Endothelial cell (in vitro differentiated cells): ENCODE results near the gene ZFP57. TPM values are rescaled to one million over a fixed set of nuclear protein-coding genes. Genes with fewer than 3 reads are reported as not detected.

Experiments
- DNase-seq: peaks from one replicate; pipeline ENCODE4 v3.0.0; 2021; ENCODE audit warnings: low spot score
- H3K27ac Mint-ChIP-seq: one replicate; pipeline ENCODE4 v1.8.0; 2021; ENCODE audit warnings: mixed read lengths, inconsistent platforms; ENCODE audit not compliant: unreplicated experiment
- H3K27me3 Mint-ChIP-seq: one replicate; pipeline ENCODE4 v1.8.0; 2021; ENCODE audit warnings: mild to moderate bottlenecking, moderate library complexity, mixed read lengths, inconsistent platforms; ENCODE audit not compliant: unreplicated experiment
- H3K36me3 Mint-ChIP-seq: one replicate; pipeline ENCODE4 v1.8.0; 2021; ENCODE audit warnings: mild to moderate bottlenecking, low read depth, mixed read lengths, inconsistent platforms; ENCODE audit not compliant: unreplicated experiment
- H3K4me1 Mint-ChIP-seq: one replicate; pipeline ENCODE4 v1.8.0; 2021; ENCODE audit warnings: mild to moderate bottlenecking, mixed read lengths, inconsistent platforms; ENCODE audit not compliant: unreplicated experiment
- H3K4me3 Mint-ChIP-seq: one replicate; pipeline ENCODE4 v1.8.0; 2021; ENCODE audit warnings: mild to moderate bottlenecking, mixed read lengths, inconsistent platforms; ENCODE audit not compliant: unreplicated experiment
- H3K9me3 Mint-ChIP-seq: one replicate; pipeline ENCODE4 v1.8.0; 2021; ENCODE audit warnings: mixed read lengths, inconsistent platforms; ENCODE audit not compliant: unreplicated experiment
- CTCF ChIP-seq: fragments of 200-600 bp; sonication (generic); IDR thresholded peaks from one replicate; pipeline ENCODE4 v1.5.0; 2021; ENCODE audit warnings: antibody characterized with exemption; ENCODE audit not compliant: unreplicated experiment
- total RNA-seq: library from RNA; stranded (reverse); fragmentation: NEBNext Ultra II Directional; extraction: Animal tissue kit (Norgen Biotek cat#: 25700); gene quantifications from one replicate; pipeline ENCODE4 v1.2.1, GENCODE V29; 2021; ENCODE audit not compliant: unreplicated experiment

Gene ZFP57
- total RNA-seq, 1 donor from 2014 or later = 1.0 TPM

GRCh38 chr6:29633534-29633905 is 47.4 kb downstream of the ZFP57 start:
- Mint-ChIP-seq H3K4me3 (peak overlapping the region; percentile 90), H3K27me3 (peaks cover 6% of the 10 kb centered on the region), H3K4me1 (peaks cover 42% of the 10 kb centered on the region), H3K27ac (no peak overlapping the region), H3K9me3 (no peaks in the 10 kb centered on the region), H3K36me3 (peaks cover 10% of the 10 kb centered on the region)
- no peak for TF ChIP-seq CTCF
- no peak for DNase-seq

- no peak for TF ChIP-seq CTCF
- Mint-ChIP-seq H3K27ac (peak within 1 kb of the TSS; percentile 74), H3K4me1 (peaks cover 45% of the 10 kb centered on the region)
Observed at GRCh38 chr6:29632789-29633533, 48.0 kb downstream of the ZFP57 start, which contains the start of gene GABBR1. Gene GABBR1, minus strand, starts transcription at chr6:29633183. Its CDS starts 798 bp downstream, at chr6:29632385.

GRCh38 chr6:29631860-29632731 is 48.9 kb downstream of the ZFP57 start:
- TF ChIP-seq CTCF = no peak
- Mint-ChIP-seq H3K4me1 (peaks cover 46% of the 10 kb centered on the region), H3K27me3 (peaks cover 6% of the 10 kb centered on the region), H3K36me3 (peaks cover 10% of the 10 kb centered on the region), H3K27ac (peak overlapping the region; percentile 74), H3K4me3 (peak overlapping the region; percentile 99), H3K9me3 (no peaks in the 10 kb centered on the region)
- peak; percentile 58 for DNase-seq

More at GRCh38 chr6:29632789-29633533, 48.0 kb downstream of the ZFP57 start, which contains the start of gene GABBR1:
- H3K9me3 Mint-ChIP-seq = no peaks in the 10 kb centered on the region
- H3K36me3 Mint-ChIP-seq = peaks cover 10% of the 10 kb centered on the region
- H3K27me3 Mint-ChIP-seq = peaks cover 6% of the 10 kb centered on the region
- H3K4me3 Mint-ChIP-seq = peak within 1 kb of the TSS; percentile 99
- DNase-seq = peak; percentile 67

- Mint-ChIP-seq H3K9me3 (no peaks in the 10 kb centered on the region), H3K27ac (peak overlapping the region; percentile 74), H3K4me3 (peak overlapping the region; percentile 99), H3K27me3 (peaks cover 12% of the 10 kb centered on the region), H3K4me1 (peaks cover 54% of the 10 kb centered on the region), H3K36me3 (peaks cover 16% of the 10 kb centered on the region)
- TF ChIP-seq CTCF = no peak
- peak; percentile 50 for DNase-seq
Observed at GRCh38 chr6:29631209-29631810, 49.6 kb downstream of the ZFP57 start.
